Measurements from ENCODE around the gene NR4A3. TPM values are rescaled to one million over a fixed set of nuclear protein-coding genes. Genes with fewer than 3 reads are reported as not detected.

Gene NR4A3
- total and polyA plus RNA-seq, 2 of the 13 experiments (the other 11 are each of a cell fraction or from before 2014, with no cell fraction given): 0.02 to 0.09 TPM

DNA sequence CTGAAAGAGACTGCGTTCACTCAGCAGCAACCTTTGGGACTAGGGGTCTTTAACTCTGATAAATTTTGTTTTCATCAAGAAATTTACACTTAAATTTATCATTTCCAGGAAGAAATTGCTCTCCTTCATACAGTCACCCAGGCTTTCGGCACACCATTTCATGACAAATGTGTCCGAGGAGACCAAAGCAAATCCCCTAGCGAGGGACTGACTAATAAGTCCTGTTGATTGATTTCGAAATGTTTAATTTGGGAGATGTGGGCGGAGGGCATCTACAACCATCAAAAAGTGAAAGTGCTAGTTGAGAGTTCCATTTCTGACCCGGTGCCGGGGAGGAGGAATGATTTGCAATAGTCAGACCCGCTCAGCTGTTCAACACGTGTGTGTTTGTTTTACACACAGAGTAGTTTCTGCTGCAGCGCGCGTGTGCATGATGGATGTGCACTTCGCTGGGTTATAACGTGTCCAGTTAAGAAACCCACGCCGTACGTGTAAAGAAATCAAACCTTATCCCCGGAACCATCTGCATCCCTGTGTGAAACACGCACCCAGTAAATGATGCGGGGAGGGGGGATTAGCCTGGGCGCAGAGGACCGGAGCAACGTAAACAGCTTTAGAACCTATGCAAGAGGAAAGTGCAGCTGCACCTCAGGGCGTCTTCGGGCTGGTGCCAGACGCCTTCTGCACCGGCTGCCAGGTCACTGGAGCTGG is 845 bp upstream of the NR4A3 start (continued):
- TF ChIP-seq, protein P1, sequence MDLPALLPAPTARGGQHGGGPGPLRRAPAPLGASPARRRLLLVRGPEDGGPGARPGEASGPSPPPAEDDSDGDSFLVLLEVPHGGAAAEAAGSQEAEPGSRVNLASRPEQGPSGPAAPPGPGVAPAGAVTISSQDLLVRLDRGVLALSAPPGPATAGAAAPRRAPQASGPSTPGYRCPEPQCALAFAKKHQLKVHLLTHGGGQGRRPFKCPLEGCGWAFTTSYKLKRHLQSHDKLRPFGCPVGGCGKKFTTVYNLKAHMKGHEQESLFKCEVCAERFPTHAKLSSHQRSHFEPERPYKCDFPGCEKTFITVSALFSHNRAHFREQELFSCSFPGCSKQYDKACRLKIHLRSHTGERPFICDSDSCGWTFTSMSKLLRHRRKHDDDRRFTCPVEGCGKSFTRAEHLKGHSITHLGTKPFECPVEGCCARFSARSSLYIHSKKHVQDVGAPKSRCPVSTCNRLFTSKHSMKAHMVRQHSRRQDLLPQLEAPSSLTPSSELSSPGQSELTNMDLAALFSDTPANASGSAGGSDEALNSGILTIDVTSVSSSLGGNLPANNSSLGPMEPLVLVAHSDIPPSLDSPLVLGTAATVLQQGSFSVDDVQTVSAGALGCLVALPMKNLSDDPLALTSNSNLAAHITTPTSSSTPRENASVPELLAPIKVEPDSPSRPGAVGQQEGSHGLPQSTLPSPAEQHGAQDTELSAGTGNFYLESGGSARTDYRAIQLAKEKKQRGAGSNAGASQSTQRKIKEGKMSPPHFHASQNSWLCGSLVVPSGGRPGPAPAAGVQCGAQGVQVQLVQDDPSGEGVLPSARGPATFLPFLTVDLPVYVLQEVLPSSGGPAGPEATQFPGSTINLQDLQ (CRISPR knock-in tag; IDR thresholded peaks at IDR 0.05): 0 out of 2 replicates have a peak, but pooled peaks have one; percentile 38
- TF ChIP-seq ZMYM3 (CRISPR knock-in tag; IDR thresholded peaks at IDR 0.05): no peak

DNA sequence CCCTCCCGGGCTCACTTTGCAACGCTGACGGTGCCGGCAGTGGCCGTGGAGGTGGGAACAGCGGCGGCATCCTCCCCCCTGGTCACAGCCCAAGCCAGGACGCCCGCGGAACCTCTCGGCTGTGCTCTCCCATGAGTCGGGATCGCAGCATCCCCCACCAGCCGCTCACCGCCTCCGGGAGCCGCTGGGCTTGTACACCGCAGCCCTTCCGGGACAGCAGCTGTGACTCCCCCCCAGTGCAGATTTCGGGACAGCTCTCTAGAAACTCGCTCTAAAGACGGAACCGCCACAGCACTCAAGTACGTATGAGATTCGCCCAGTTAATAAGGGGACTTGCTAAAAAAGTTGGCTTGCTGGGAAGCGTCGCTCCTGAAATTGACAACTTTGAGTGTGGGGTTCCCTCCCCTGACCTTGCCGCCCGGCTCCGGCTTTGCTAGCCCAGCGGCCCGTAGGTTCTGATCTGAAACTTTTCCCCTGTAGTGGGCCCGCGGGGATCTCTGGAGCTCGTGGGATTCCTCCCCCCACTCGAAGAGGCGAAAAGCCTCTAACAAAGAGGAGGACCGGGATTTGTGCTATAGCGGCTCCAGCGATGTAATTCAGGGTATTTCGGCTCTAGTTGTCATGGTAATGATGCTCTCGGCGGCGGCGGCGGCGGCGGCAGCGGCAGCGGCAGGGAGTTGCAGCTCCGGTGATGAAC is 572 bp downstream of the NR4A3 start:
- H4K20me1 ChIP-seq (ENCODE audit: insufficient read depth, low read length): 0 out of 2 replicates have a peak, but pooled peaks cover 3% of the 10 kb centered on the region
- 1% methylated on average over 21 of the region's 51 CpGs for WGBS (ENCODE audit: low lambda C conversion rate)
- H3K36me3 ChIP-seq (replicated peaks in 1 of 2; ENCODE audit: control insufficient read depth in 1 of 2, insufficient read depth in 2 of 2, low read length in 2 of 2): no peaks in the 10 kb centered on the region
- CTCF ChIA-PET (ENCODE audit: low intra/inter-chr PET ratio, low total read pairs): no interaction called here
- POLR2A ChIA-PET: interaction anchor here (0.9 to 1.9 kb wide), 4 partner anchors 82 to 650 kb away, joined by 3 to 6 read pairs (median 5); partner anchors contain the start of genes ALG2, SEC61B and STX17
- FAIRE-seq: no peak
- peak; percentile 15 for ATAC-seq
- peak overlapping the region; percentile 66 to 90 (median 89) for H3K4me3 ChIP-seq (replicated peaks in 1 of 3; ENCODE audit: insufficient read depth in 1 of 3, low read depth in 2 of 3, low read length in 3 of 3)
- in situ Hi-C loops (cut with HindIII; ENCODE audit: extremely low pct_ligation_motif_present, low pct_unique_long_range_greater_than_20kb): loop anchor here (5.0 to 10.0 kb wide), 2 partner anchors 85 to 183 kb away; partner anchors contain the start of gene STX17
- no peak overlapping the region for H2AFZ ChIP-seq (ENCODE audit: low read length)
- peaks cover 5% of the 10 kb centered on the region for H3K79me2 ChIP-seq (ENCODE audit: insufficient read depth, low read length)
- H3K4me2 ChIP-seq (ENCODE audit: low read depth, low read length): peak overlapping the region; percentile 100
- peak overlapping the region; percentile 62 for H3K9ac ChIP-seq (ENCODE audit: insufficient read depth, low read depth, low read length)
- DNase-seq (ENCODE audit: low spot score): peak; percentile 9
- peaks cover 50% of the 10 kb centered on the region for H3K4me1 ChIP-seq (ENCODE audit: insufficient read depth, low read length)
- no peaks in the 10 kb centered on the region for H3K9me3 ChIP-seq (ENCODE audit: low read length)
- peaks cover 7 to 44% of the 10 kb centered on the region in 2 experiments; a peak in 4 of 5 replicates for H3K27me3 ChIP-seq (ENCODE audit: control insufficient read depth in 1 of 2, insufficient read depth in 2 of 2, low read length in 2 of 2)
- intact Hi-C loops (cut with micrococcal nuclease; ENCODE audit: unreplicated experiment): loop anchor here (5.0 kb wide), 1 partner anchor 650 kb away; no protein-coding TSS in a partner anchor
- BruUV-seq (replicated peaks): TSS peak; percentile 68
- no peak overlapping the region for H3K27ac ChIP-seq (ENCODE audit: extremely low read length, insufficient read depth, low read length)
- TF ChIP-seq PITX1 (CRISPR knock-in tag; IDR thresholded peaks at IDR 0.05) (no peak), TAF15 (IDR thresholded peaks at IDR 0.05; ENCODE audit: low read depth, low read length, poor library complexity, severe bottlenecking) (no peak), ZSCAN25 (CRISPR knock-in tag; IDR thresholded peaks at IDR 0.05) (no peak), GFI1 (CRISPR knock-in tag; IDR thresholded peaks at IDR 0.05; ENCODE audit: borderline replicate concordance) (0 out of 2 replicates have a peak, but pooled peaks have one; percentile 40), HNRNPH1 (optimal IDR thresholded peaks at IDR 0.05; ENCODE audit: low read depth, low read length) (no peak), ZNF782 (CRISPR knock-in tag; IDR thresholded peaks at IDR 0.05; ENCODE audit: borderline replicate concordance) (no peak), ZNF75D (CRISPR knock-in tag; IDR thresholded peaks at IDR 0.05; ENCODE audit: borderline replicate concordance) (no peak), SP140L (CRISPR knock-in tag; IDR thresholded peaks at IDR 0.05; ENCODE audit: borderline replicate concordance) (no peak), ZFP36L1 (CRISPR knock-in tag; IDR thresholded peaks at IDR 0.05) (no peak), ZNF572 (CRISPR knock-in tag; IDR thresholded peaks at IDR 0.05) (no peak)
- TF ChIP-seq, protein P2, sequence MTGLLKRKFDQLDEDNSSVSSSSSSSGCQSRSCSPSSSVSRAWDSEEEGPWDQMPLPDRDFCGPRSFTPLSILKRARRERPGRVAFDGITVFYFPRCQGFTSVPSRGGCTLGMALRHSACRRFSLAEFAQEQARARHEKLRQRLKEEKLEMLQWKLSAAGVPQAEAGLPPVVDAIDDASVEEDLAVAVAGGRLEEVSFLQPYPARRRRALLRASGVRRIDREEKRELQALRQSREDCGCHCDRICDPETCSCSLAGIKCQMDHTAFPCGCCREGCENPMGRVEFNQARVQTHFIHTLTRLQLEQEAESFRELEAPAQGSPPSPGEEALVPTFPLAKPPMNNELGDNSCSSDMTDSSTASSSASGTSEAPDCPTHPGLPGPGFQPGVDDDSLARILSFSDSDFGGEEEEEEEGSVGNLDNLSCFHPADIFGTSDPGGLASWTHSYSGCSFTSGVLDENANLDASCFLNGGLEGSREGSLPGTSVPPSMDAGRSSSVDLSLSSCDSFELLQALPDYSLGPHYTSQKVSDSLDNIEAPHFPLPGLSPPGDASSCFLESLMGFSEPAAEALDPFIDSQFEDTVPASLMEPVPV (CRISPR knock-in tag; IDR thresholded peaks at IDR 0.05): no peak
- TF ChIP-seq, protein P3, sequence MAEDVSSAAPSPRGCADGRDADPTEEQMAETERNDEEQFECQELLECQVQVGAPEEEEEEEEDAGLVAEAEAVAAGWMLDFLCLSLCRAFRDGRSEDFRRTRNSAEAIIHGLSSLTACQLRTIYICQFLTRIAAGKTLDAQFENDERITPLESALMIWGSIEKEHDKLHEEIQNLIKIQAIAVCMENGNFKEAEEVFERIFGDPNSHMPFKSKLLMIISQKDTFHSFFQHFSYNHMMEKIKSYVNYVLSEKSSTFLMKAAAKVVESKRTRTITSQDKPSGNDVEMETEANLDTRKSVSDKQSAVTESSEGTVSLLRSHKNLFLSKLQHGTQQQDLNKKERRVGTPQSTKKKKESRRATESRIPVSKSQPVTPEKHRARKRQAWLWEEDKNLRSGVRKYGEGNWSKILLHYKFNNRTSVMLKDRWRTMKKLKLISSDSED (CRISPR knock-in tag; IDR thresholded peaks at IDR 0.05): 0 out of 2 replicates have a peak, but pooled peaks have one; percentile 41

All from HepG2 (cell line).